ENCODE results near the gene LOXHD1.

Gene LOXHD1

GRCh38 chr18:46642561-46642960, 14.5 kb downstream of the LOXHD1 start:
- Histone ChIP-seq H3K27ac (ENCODE audit: low read length) (no peak overlapping the region), H3K36me3 (ENCODE audit: control insufficient read depth in 2 of 2, insufficient read depth in 2 of 2, low read length in 2 of 2) (no peaks in the 10 kb centered on the region), H3K4me1 (ENCODE audit: control insufficient read depth, insufficient read depth, low read length) (no peaks in the 10 kb centered on the region), H3K27me3 (ENCODE audit: control insufficient read depth in 1 of 2, insufficient read depth in 2 of 2, low read length in 2 of 2) (no peaks in the 10 kb centered on the region), H3K4me3 (ENCODE audit: low read length in 2 of 2) (no peak overlapping the region), H3K9me3 (ENCODE audit: control insufficient read depth in 2 of 2, low read length in 2 of 2) (no peaks in the 10 kb centered on the region), H3K9ac (ENCODE audit: low read length in 2 of 2) (no peak overlapping the region)

DNA sequence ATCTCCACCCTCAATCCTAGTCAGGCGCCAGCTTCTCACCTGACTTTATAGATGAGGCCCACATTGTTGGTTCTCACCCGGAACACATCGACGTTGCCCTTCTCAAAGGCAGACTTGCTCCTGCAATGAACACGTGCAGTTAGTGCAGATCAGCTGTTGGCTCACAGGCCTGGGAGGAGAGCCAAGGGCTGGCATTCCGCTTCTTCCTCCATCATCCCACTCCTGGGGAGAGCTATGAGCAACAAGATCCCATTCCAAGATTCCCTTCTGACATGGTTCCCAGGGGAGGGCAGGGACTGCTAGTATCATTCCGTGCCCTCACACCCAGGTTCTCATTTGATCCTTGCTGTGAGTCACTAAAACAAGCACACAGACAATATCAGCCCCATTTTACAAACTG, 15.1 kb downstream of the LOXHD1 start:
- H3K9ac ChIP-seq (ENCODE audit: low read length in 2 of 2): no peak overlapping the region
- H3K4me1 ChIP-seq (ENCODE audit: control insufficient read depth, insufficient read depth, low read length): no peaks in the 10 kb centered on the region
- H3K36me3 ChIP-seq (ENCODE audit: control insufficient read depth in 2 of 2, insufficient read depth in 2 of 2, low read length in 2 of 2): no peaks in the 10 kb centered on the region
- no peak overlapping the region for H3K27ac ChIP-seq (ENCODE audit: low read length)
- H3K4me3 ChIP-seq (ENCODE audit: low read length in 2 of 2): no peak overlapping the region
- no peaks in the 10 kb centered on the region for H3K9me3 ChIP-seq (ENCODE audit: control insufficient read depth in 2 of 2, low read length in 2 of 2)
- no peaks in the 10 kb centered on the region for H3K27me3 ChIP-seq (ENCODE audit: control insufficient read depth in 1 of 2, insufficient read depth in 2 of 2, low read length in 2 of 2)

DNA sequence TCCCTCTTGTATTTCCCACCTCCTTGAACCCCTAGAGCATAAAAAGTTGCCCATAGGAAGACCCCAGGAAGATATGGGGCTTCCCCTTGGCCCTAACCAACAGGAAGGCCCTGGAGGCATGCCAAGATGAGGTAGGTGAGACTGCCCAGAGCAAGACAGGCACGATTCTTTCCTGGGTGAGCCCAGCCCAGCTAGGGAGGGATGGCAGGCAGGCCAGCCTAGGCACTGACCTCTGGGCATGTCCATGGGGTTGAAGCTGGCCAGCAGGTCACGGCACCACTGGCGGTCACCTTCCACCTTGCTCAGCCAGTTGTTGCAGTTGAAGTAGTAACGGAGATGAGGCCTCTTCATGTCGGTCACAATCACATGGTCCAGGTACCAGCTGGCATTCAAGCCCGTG, 17.6 kb downstream of the LOXHD1 start:
- no peaks in the 10 kb centered on the region for H3K9me3 ChIP-seq (ENCODE audit: control insufficient read depth in 2 of 2, low read length in 2 of 2)
- H3K4me3 ChIP-seq (ENCODE audit: low read length in 2 of 2): no peak overlapping the region
- H3K36me3 ChIP-seq (ENCODE audit: control insufficient read depth in 2 of 2, insufficient read depth in 2 of 2, low read length in 2 of 2): no peaks in the 10 kb centered on the region
- H3K4me1 ChIP-seq (ENCODE audit: control insufficient read depth, insufficient read depth, low read length): no peaks in the 10 kb centered on the region
- no peak overlapping the region for H3K27ac ChIP-seq (ENCODE audit: low read length)
- no peaks in the 10 kb centered on the region for H3K27me3 ChIP-seq (ENCODE audit: control insufficient read depth in 1 of 2, insufficient read depth in 2 of 2, low read length in 2 of 2)
- H3K9ac ChIP-seq (ENCODE audit: low read length in 2 of 2): no peak overlapping the region

DNA sequence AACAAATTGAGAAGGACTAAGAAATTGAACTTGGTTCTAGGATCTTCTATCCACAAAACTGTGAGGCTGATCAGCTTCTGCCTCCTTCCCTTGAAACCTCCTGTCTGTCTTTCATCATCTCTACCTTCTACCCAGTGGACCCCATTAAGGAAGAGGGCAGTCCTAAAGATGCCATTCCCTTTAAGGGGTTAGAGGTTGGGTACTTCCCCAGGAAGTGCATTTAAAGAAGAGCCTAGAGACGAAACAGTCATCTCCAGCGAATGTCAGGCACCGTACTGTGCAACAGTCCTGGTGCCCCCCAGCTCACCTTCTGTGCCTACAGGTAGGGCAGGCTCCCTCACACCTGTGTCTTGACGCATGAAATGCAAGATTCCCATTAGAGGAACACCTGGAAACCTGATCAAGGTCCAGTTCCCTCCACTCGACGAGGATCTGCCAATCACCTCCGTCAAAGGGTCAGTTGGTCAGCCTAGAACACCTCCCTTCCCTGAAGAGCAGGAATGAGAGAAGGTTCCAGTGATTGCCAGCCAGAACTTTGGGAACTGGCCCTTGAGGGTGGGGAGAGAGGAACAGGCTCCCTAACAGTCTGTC, 20.9 kb downstream of the LOXHD1 start:
- H3K36me3 ChIP-seq (ENCODE audit: control insufficient read depth in 2 of 2, insufficient read depth in 2 of 2, low read length in 2 of 2): no peaks in the 10 kb centered on the region
- H3K27ac ChIP-seq (ENCODE audit: low read length): no peak overlapping the region
- no peak overlapping the region for H3K4me3 ChIP-seq (ENCODE audit: low read length in 2 of 2)

DNA sequence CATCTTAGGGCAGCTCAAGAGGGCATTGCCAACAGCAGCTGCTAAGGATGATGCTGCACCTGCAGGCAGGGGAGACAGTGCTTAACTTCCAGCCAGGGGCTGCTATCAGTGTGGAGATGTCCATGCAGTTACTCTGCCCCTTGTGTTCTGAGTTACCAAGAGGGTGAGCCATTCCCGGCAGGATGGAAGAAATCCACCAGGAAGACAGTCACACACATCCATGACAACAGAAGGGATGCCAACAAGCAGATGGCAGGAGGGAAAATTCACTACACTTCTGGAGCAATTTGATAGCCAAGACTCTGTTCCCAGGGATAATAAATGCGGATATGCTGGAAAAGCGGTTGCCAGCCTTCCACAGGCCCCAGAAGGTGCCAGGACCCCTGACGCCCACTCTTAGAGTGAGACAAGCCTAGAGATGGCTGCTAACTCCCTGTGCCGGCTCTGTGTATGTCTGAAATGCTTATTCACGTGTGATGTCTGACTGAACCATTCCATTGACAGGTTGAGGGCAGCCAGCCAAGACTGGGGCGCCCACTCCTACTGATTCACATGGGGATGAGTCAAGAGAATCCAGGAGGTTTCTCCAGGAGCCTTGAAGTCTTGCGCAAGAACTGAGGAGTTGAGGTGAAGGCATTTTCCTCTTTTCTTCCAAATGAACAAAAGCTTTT, 24.5 kb downstream of the LOXHD1 start:
- no peak overlapping the region for H3K4me3 ChIP-seq (ENCODE audit: low read length in 2 of 2)
- H3K36me3 ChIP-seq (ENCODE audit: control insufficient read depth in 2 of 2, insufficient read depth in 2 of 2, low read length in 2 of 2): no peaks in the 10 kb centered on the region
- H3K9ac ChIP-seq (ENCODE audit: low read length in 2 of 2): no peak overlapping the region
- H3K4me1 ChIP-seq (ENCODE audit: control insufficient read depth, insufficient read depth, low read length): no peaks in the 10 kb centered on the region
- H3K27ac ChIP-seq (ENCODE audit: low read length): no peak overlapping the region
- H3K27me3 ChIP-seq (ENCODE audit: control insufficient read depth in 1 of 2, insufficient read depth in 2 of 2, low read length in 2 of 2): no peaks in the 10 kb centered on the region
- H3K9me3 ChIP-seq (ENCODE audit: control insufficient read depth in 2 of 2, low read length in 2 of 2): no peaks in the 10 kb centered on the region

More for the DNA sequence above, 20.9 kb downstream of the LOXHD1 start:
- Histone ChIP-seq H3K9me3 (ENCODE audit: control insufficient read depth in 2 of 2, low read length in 2 of 2) (no peaks in the 10 kb centered on the region), H3K4me1 (ENCODE audit: control insufficient read depth, insufficient read depth, low read length) (no peaks in the 10 kb centered on the region), H3K27me3 (ENCODE audit: control insufficient read depth in 1 of 2, insufficient read depth in 2 of 2, low read length in 2 of 2) (no peaks in the 10 kb centered on the region), H3K9ac (ENCODE audit: low read length in 2 of 2) (no peak overlapping the region)

GRCh38 chr18:46630991-46631390, 26.0 kb downstream of the LOXHD1 start:
- no peaks in the 10 kb centered on the region for H3K4me1 ChIP-seq (ENCODE audit: control insufficient read depth, insufficient read depth, low read length)
- H3K27ac ChIP-seq (ENCODE audit: low read length): no peak overlapping the region
- no peaks in the 10 kb centered on the region for H3K9me3 ChIP-seq (ENCODE audit: control insufficient read depth in 2 of 2, low read length in 2 of 2)
- H3K4me3 ChIP-seq (ENCODE audit: low read length in 2 of 2): no peak overlapping the region
- no peaks in the 10 kb centered on the region for H3K36me3 ChIP-seq (ENCODE audit: control insufficient read depth in 2 of 2, insufficient read depth in 2 of 2, low read length in 2 of 2)
- no peaks in the 10 kb centered on the region for H3K27me3 ChIP-seq (ENCODE audit: control insufficient read depth in 1 of 2, insufficient read depth in 2 of 2, low read length in 2 of 2)
- no peak overlapping the region for H3K9ac ChIP-seq (ENCODE audit: low read length in 2 of 2)

GRCh38 chr18:46630160-46630559, 26.9 kb downstream of the LOXHD1 start:
- no peaks in the 10 kb centered on the region for H3K4me1 ChIP-seq (ENCODE audit: control insufficient read depth, insufficient read depth, low read length)
- H3K27ac ChIP-seq (ENCODE audit: low read length): no peak overlapping the region
- H3K9me3 ChIP-seq (ENCODE audit: control insufficient read depth in 2 of 2, low read length in 2 of 2): no peaks in the 10 kb centered on the region
- H3K9ac ChIP-seq (ENCODE audit: low read length in 2 of 2): no peak overlapping the region
- no peaks in the 10 kb centered on the region for H3K27me3 ChIP-seq (ENCODE audit: control insufficient read depth in 1 of 2, insufficient read depth in 2 of 2, low read length in 2 of 2)
- H3K36me3 ChIP-seq (ENCODE audit: control insufficient read depth in 2 of 2, insufficient read depth in 2 of 2, low read length in 2 of 2): no peaks in the 10 kb centered on the region
- H3K4me3 ChIP-seq (ENCODE audit: low read length in 2 of 2): no peak overlapping the region

DNA sequence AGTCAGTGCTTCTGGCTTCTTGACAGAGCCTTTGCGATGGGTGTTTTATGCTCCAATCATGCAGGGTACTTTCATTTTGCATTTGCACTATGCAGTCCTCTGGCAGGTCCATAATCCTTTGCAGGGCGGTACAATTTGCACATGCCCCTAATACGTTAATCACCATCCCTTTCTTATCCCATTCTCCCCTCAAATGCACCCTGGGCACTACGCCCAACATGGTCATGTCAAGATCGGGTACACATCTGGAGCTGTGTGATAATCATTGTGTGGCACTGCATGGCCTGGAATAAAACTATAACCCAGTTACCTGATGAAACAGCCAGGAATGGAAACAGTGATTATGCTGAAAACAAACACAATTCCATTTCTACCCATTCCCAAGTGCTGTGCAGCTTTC, 27.7 kb downstream of the LOXHD1 start:
- Histone ChIP-seq H3K36me3 (ENCODE audit: control insufficient read depth in 2 of 2, insufficient read depth in 2 of 2, low read length in 2 of 2) (no peaks in the 10 kb centered on the region), H3K4me1 (ENCODE audit: control insufficient read depth, insufficient read depth, low read length) (peaks cover 2% of the 10 kb centered on the region), H3K9me3 (ENCODE audit: control insufficient read depth in 2 of 2, low read length in 2 of 2) (no peaks in the 10 kb centered on the region), H3K27me3 (ENCODE audit: control insufficient read depth in 1 of 2, insufficient read depth in 2 of 2, low read length in 2 of 2) (no peaks in the 10 kb centered on the region), H3K4me3 (ENCODE audit: low read length in 2 of 2) (no peak overlapping the region), H3K9ac (ENCODE audit: low read length in 2 of 2) (no peak overlapping the region), H3K27ac (ENCODE audit: low read length) (no peak overlapping the region)

GRCh38 chr18:46628206-46628605, 28.8 kb downstream of the LOXHD1 start:
- H3K9me3 ChIP-seq (ENCODE audit: control insufficient read depth in 2 of 2, low read length in 2 of 2): no peaks in the 10 kb centered on the region
- H3K9ac ChIP-seq (ENCODE audit: low read length in 2 of 2): no peak overlapping the region
- H3K27me3 ChIP-seq (ENCODE audit: control insufficient read depth in 1 of 2, insufficient read depth in 2 of 2, low read length in 2 of 2): no peaks in the 10 kb centered on the region
- no peak overlapping the region for H3K27ac ChIP-seq (ENCODE audit: low read length)
- H3K4me3 ChIP-seq (ENCODE audit: low read length in 2 of 2): no peak overlapping the region
- H3K36me3 ChIP-seq (ENCODE audit: control insufficient read depth in 2 of 2, insufficient read depth in 2 of 2, low read length in 2 of 2): no peaks in the 10 kb centered on the region
- peaks cover 13% of the 10 kb centered on the region for H3K4me1 ChIP-seq (ENCODE audit: control insufficient read depth, insufficient read depth, low read length)

GRCh38 chr18:46627136-46627535, 29.9 kb downstream of the LOXHD1 start:
- H3K9ac ChIP-seq (ENCODE audit: low read length in 2 of 2): no peak overlapping the region
- no peaks in the 10 kb centered on the region for H3K27me3 ChIP-seq (ENCODE audit: control insufficient read depth in 1 of 2, insufficient read depth in 2 of 2, low read length in 2 of 2)
- H3K4me3 ChIP-seq (ENCODE audit: low read length in 2 of 2): no peak overlapping the region
- H3K4me1 ChIP-seq (ENCODE audit: control insufficient read depth, insufficient read depth, low read length): peaks cover 15% of the 10 kb centered on the region
- H3K27ac ChIP-seq (ENCODE audit: low read length): no peak overlapping the region
- no peaks in the 10 kb centered on the region for H3K9me3 ChIP-seq (ENCODE audit: control insufficient read depth in 2 of 2, low read length in 2 of 2)
- H3K36me3 ChIP-seq (ENCODE audit: control insufficient read depth in 2 of 2, insufficient read depth in 2 of 2, low read length in 2 of 2): no peaks in the 10 kb centered on the region

DNA sequence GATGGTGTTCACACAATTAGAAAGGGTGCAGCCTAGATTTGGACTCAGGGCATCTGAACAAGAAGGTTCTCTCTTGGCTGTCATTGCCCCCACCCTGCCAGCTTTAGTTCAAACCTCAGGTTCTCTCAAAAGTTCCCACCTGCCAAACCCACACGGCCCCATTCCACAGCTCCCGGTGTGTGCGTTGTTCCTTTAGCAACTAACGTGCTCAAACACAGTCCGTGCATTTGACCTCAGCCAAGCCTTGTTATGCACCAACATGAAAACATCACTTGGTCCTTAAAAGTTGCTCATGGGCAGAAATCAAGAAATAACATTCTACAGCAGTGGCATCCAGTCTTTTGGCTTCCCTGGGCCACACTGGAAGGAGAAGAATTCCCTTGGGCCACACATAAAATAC, 32.0 kb downstream of the LOXHD1 start:
- peaks cover 15% of the 10 kb centered on the region for H3K4me1 ChIP-seq (ENCODE audit: control insufficient read depth, insufficient read depth, low read length)
- no peaks in the 10 kb centered on the region for H3K27me3 ChIP-seq (ENCODE audit: control insufficient read depth in 1 of 2, insufficient read depth in 2 of 2, low read length in 2 of 2)
- no peak overlapping the region for H3K27ac ChIP-seq (ENCODE audit: low read length)
- H3K36me3 ChIP-seq (ENCODE audit: control insufficient read depth in 2 of 2, insufficient read depth in 2 of 2, low read length in 2 of 2): no peaks in the 10 kb centered on the region
- no peak overlapping the region for H3K9ac ChIP-seq (ENCODE audit: low read length in 2 of 2)
- H3K9me3 ChIP-seq (ENCODE audit: control insufficient read depth in 2 of 2, low read length in 2 of 2): no peaks in the 10 kb centered on the region
- H3K4me3 ChIP-seq (ENCODE audit: low read length in 2 of 2): no peak overlapping the region
